Uterus (tissue), 4 donors: ENCODE results near the gene PGLYRP2. TPM values are rescaled to one million over a fixed set of nuclear protein-coding genes. Genes with fewer than 3 reads are reported as not detected.

Experiments used
- DNase-seq, 2 donors: peaks; one replicate each; pipeline ENCODE4 v3.0.0-alpha.2; 2019 to 2020
- H3K27ac ChIP-seq, 2 donors: fragments of 200-600 bp; sonication (generic); 1 replicate in 1 of 2; 2 replicates in 1 of 2; pipeline ENCODE4 v1.5.1; 2016 to 2018
- H3K27me3 ChIP-seq, 2 donors: fragments of 200-600 bp; sonication (generic); one replicate each; pipeline ENCODE4 v1.5.1; 2018 to 2019; ENCODE audit warnings: control low read depth in 1 of 2
- H3K36me3 ChIP-seq, 2 donors: fragments of 200-600 bp; sonication (generic); one replicate each; pipeline ENCODE4 v1.5.1; 2019; ENCODE audit warnings: control low read depth in 1 of 2
- H3K4me1 ChIP-seq, 2 donors: fragments of 200-600 bp; sonication (generic); one replicate each; pipeline ENCODE4 v1.5.1; 2018 to 2019; ENCODE audit warnings: control low read depth in 1 of 2
- H3K4me3 ChIP-seq, 2 donors: fragments of 200-600 bp; sonication (generic); 1 replicate in 1 of 2; 2 replicates in 1 of 2; pipeline ENCODE4 v1.5.1; 2018 to 2019; ENCODE audit warnings: mild to moderate bottlenecking in 1 of 2
- H3K9me3 ChIP-seq, 2 donors: fragments of 200-600 bp; sonication (generic); one replicate each; pipeline ENCODE4 v1.5.1; 2019; ENCODE audit warnings: control low read depth in 1 of 2
- CTCF ChIP-seq, 4 experiments: fragments of 200-600 bp in 2 of 4; fragments of 450-650 bp in 2 of 4; sonication (generic) in 2 of 4; IDR thresholded peaks; one replicate each; pipeline ENCODE4 v1.5.1; 2016 to 2019; ENCODE audit warnings: antibody characterized with exemption in 4 of 4, mild to moderate bottlenecking in 2 of 4, moderate library complexity in 1 of 4
- POLR2A ChIP-seq, 2 donors: fragments of 450-650 bp; IDR thresholded peaks; one replicate each; pipeline ENCODE4 v1.6.1; 2016; ENCODE audit warnings: antibody characterized with exemption in 2 of 2, mild to moderate bottlenecking in 1 of 2, moderate library complexity in 1 of 2
- intact Hi-C: fragments of 100-400 bp; cut with DNase I; formaldehyde crosslinking; loops from one replicate; pipeline ENCODE4 v1.15.1; 2023; ENCODE audit warnings: low total_unique reads
- total RNA-seq, 4 donors: library from RNA; depleted of rRNA in 3 of 4; stranded (reverse); fragments of >200 nt in 3 of 4; gene quantifications; one replicate each; pipeline versions ENCODE4 v1.1.0 to v1.2.4, GENCODE V29; 2014 to 2023
- donor health status: DM: yes; HTN: yes; CAD: no.

Gene PGLYRP2
- total RNA-seq, 4 donors from 2014 or later = not detected

- intact Hi-C loops = no loop called here
- Histone ChIP-seq H3K9me3 (no peaks in the 10 kb centered on the region), H3K27ac (no peak overlapping the region), H3K4me1 (peaks cover 0 to 19% of the 10 kb centered on the region in 2 donors), H3K27me3 (peaks cover 5 to 14% of the 10 kb centered on the region in 2 donors), H3K36me3 (no peaks in the 10 kb centered on the region), H3K4me3 (no peak overlapping the region)
- TF ChIP-seq POLR2A (IDR thresholded peaks at IDR 0.05) (no peak), CTCF (IDR thresholded peaks at IDR 0.05) (no peak)
- no peak for DNase-seq
These were observed 23.3 kb downstream of the PGLYRP2 start for GRCh38 chr19:15455996-15456395.

- H3K27me3 ChIP-seq = peaks cover 5 to 14% of the 10 kb centered on the region in 2 donors
- H3K4me1 ChIP-seq = peaks cover 0 to 19% of the 10 kb centered on the region in 2 donors
- H3K9me3 ChIP-seq = no peaks in the 10 kb centered on the region
- no peak for DNase-seq
- no peak overlapping the region for H3K4me3 ChIP-seq
- no peak for TF ChIP-seq CTCF (IDR thresholded peaks at IDR 0.05)
- no peaks in the 10 kb centered on the region for H3K36me3 ChIP-seq
- no peak overlapping the region for H3K27ac ChIP-seq
- intact Hi-C loops = no loop called here
These were observed 25.1 kb downstream of the PGLYRP2 start for GRCh38 chr19:15453906-15454860.

- no peak for DNase-seq
- H3K4me3 ChIP-seq = peak overlapping the region; percentile 24 to 37
- intact Hi-C loops = no loop called here
These were observed 26.2 kb downstream of the PGLYRP2 start for GRCh38 chr19:15453091-15453578.

DNA sequence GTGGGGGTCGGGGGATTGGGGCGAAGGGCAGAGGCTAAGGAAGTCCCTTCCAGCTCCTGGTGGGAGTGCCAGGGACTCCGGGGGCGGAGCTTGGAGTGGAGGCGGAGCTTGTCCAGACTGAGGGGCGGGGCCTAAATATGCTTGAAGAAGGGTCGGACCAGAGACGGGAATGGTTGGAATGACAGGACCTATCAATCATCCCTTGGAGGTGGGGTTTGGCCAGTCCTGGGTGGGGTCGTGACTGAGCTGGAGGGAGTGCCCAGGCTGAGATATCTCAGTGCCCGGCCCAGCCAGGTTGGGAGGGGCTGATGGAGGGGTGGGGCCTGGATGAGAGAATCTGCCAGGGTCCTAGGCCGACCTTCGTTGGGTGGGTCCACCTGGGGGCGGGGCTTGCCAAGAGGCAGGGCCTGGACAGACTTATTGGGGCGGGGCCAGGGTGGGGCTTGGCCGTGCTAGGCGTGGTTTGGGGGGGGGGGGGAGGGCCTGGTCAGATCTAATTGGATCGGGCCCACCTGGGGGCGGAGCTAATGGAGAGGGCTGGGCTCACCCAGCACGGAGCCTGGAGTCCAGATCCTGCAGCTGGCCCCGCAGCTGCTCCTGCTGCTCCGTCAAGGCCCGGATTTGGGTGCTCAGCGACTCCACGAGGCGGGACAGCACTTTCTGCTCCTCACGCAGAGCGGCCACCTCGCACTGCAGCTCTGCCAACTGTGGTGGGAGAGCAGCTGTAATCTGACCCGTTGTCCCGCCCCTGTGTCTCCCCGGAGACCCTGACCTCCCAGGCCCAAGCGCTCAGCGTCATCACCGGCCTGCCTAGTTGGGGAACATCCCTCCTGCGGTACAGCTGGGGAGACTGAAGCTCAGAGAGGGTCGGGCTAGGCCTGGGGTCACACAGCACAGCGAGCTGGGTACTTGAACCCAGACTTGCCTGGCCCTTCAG is 26.9 kb downstream of the PGLYRP2 start:
- TF ChIP-seq POLR2A (IDR thresholded peaks at IDR 0.05) (peak; percentile 76 to 88), CTCF (IDR thresholded peaks at IDR 0.05) (no peak)
- no peaks in the 10 kb centered on the region for H3K36me3 ChIP-seq
- DNase-seq = peak; percentile 91 to 94
- H3K27me3 ChIP-seq = peaks cover 5 to 14% of the 10 kb centered on the region in 2 donors
- H3K27ac ChIP-seq = peak overlapping the region; percentile 55 to 74
- intact Hi-C loops = no loop called here
- no peaks in the 10 kb centered on the region for H3K9me3 ChIP-seq
- H3K4me3 ChIP-seq = peak overlapping the region; percentile 24 to 37
- peaks cover 0 to 15% of the 10 kb centered on the region in 2 donors for H3K4me1 ChIP-seq

More at GRCh38 chr19:15453091-15453578, 26.2 kb downstream of the PGLYRP2 start:
- H3K4me1 ChIP-seq = peaks cover 0 to 19% of the 10 kb centered on the region in 2 donors
- H3K36me3 ChIP-seq = no peaks in the 10 kb centered on the region
- TF ChIP-seq CTCF (IDR thresholded peaks at IDR 0.05) (peak in 2 of 4 experiments; percentile 26 to 40), POLR2A (IDR thresholded peaks at IDR 0.05) (no peak)
- H3K27me3 ChIP-seq = peaks cover 5 to 14% of the 10 kb centered on the region in 2 donors
- peak overlapping the region; percentile 55 to 74 for H3K27ac ChIP-seq
- H3K9me3 ChIP-seq = no peaks in the 10 kb centered on the region
